ENCODE measurements around the gene TANC1.

The TANC1 gene

DNA sequence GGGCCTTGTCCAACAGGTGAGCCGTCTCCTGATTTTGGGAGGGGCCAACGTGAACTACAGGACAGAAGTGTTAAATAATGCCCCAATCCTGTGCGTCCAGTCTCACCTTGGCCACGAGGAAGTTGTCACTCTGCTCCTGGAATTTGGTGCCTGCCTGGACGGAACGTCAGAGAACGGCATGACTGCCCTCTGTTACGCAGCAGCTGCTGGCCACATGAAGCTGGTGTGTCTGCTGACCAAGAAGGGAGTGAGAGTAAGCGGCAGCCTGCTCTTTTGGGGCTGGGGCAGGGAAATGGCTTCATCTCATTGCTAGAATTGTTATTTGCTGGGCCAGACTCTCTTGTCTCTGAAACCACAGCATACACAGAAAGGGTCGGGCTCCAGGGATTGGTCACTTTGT is 225.8 kb downstream of the TANC1 start:
- no peak for TF ChIP-seq CTCF (IDR thresholded peaks at IDR 0.05; ENCODE audit: low read depth, low read length)
- DNase-seq (ENCODE audit: low read depth, low spot score) = no peak
- in situ Hi-C loops (cut with HindIII; ENCODE audit: low sequenced_read_pairs) = no loop called here
- H3K4me3 ChIP-seq (ENCODE audit: low read depth, low read length) = no peak overlapping the region

DNA sequence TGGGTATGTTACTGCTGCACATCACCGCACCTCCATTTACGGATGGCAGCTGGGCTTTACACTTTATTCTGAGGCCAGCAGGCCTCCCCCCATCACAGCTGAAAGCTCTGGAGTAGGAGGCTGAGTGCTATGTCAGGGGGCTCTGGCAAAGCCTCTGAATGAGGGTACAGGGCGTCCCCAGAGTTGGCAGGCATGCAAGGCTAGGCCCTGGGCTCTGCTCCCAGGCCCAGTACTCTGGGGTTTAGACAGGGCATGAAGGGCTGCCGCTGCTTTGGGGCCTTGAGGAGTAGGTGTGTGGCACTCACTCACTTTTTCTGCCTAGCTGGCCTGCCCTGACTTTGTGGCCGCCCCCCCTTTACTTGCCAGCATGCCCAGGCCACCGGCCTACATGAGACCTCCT is 227.3 kb downstream of the TANC1 start:
- DNase-seq (ENCODE audit: low read depth, low spot score) = no peak
- no peak for TF ChIP-seq CTCF (IDR thresholded peaks at IDR 0.05; ENCODE audit: low read depth, low read length)
- H3K4me3 ChIP-seq (ENCODE audit: low read depth, low read length) = no peak overlapping the region
- in situ Hi-C loops (cut with HindIII; ENCODE audit: low sequenced_read_pairs) = no loop called here

- no peak for DNase-seq (ENCODE audit: low read depth, low spot score)
- in situ Hi-C loops (cut with HindIII; ENCODE audit: low sequenced_read_pairs) = no loop called here
- no peak for TF ChIP-seq CTCF (IDR thresholded peaks at IDR 0.05; ENCODE audit: low read depth, low read length)
- no peak overlapping the region for H3K4me3 ChIP-seq (ENCODE audit: low read depth, low read length)
These were observed 228.0 kb downstream of the TANC1 start for GRCh38 chr2:159196393-159196925.

DNA sequence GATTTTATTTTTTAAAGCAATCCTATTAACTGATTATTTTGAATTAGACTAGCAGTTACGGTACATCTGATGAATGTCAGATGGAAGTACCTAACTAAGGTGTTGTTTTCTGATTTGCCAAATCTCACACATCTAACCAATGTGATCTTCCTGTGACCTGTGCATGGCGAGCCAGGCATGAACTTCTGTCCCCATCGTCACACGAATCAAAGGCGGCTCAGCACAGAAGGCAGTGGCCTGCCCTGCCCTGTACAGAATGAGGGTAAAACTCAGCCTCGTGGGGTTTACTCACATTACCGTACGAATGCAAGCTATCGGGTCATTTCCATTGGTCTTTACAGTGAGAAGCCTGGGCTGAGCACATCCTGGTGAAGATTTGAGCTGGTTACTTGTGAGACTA is 230.8 kb downstream of the TANC1 start:
- no peak for TF ChIP-seq CTCF (IDR thresholded peaks at IDR 0.05; ENCODE audit: low read depth, low read length)
- in situ Hi-C loops (cut with HindIII; ENCODE audit: low sequenced_read_pairs) = no loop called here
- DNase-seq (ENCODE audit: low read depth, low spot score) = no peak
- H3K4me3 ChIP-seq (ENCODE audit: low read depth, low read length) = no peak overlapping the region

GRCh38 chr2:159199761-159200465 is 231.5 kb downstream of the TANC1 start:
- TF ChIP-seq CTCF (IDR thresholded peaks at IDR 0.05; ENCODE audit: low read depth, low read length) = no peak
- no peak overlapping the region for H3K4me3 ChIP-seq (ENCODE audit: low read depth, low read length)
- in situ Hi-C loops (cut with HindIII; ENCODE audit: low sequenced_read_pairs) = no loop called here
- no peak for DNase-seq (ENCODE audit: low read depth, low spot score)

DNA sequence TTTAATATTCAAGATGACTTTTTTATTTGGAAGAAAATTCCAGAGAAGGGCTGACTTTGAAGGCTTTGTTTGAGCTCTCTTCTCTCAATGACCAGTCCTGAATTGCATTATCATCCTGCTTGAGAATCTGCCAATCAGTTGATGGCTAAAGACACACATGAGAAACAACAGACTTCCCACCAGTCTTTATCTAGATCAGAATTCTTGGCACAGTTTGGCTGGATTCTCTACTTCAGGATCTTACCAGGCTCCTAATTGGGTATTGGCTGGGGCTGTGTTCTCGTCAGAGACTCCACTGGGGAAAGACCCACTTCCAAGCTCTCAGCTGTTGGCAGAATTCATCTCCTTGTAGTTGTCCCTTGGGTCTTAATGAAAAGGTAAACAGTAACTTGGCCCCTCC is 232.1 kb downstream of the TANC1 start:
- H3K4me3 ChIP-seq (ENCODE audit: low read depth, low read length) = no peak overlapping the region
- peak; percentile 32 for DNase-seq (ENCODE audit: low read depth, low spot score)
- TF ChIP-seq CTCF (IDR thresholded peaks at IDR 0.05; ENCODE audit: low read depth, low read length) = no peak
- in situ Hi-C loops (cut with HindIII; ENCODE audit: low sequenced_read_pairs) = no loop called here
